ENCODE results near the gene HTR2A.
A peak's percentile ranks its signal among the peaks of the same experiment; 100 is the strongest.

Gene HTR2A

GRCh38 chr13:46896341-46897137, at the start of gene HTR2A:
Gene HTR2A (minus strand): TSS chr13:46897053. CDS start chr13:46895906, 1,147 bp downstream.
- peak; percentile 18 for DNase-seq (ENCODE audit: low read depth)

- DNase-seq (ENCODE audit: low read depth), result no peak
Observed at GRCh38 chr13:46936525-46936924, 39.7 kb upstream of the HTR2A start.

GRCh38 chr13:46934749-46935148, 37.9 kb upstream of the HTR2A start:
- no peak for DNase-seq (ENCODE audit: low read depth)

GRCh38 chr13:46926916-46927590, 30.2 kb upstream of the HTR2A start:
- no peak for DNase-seq (ENCODE audit: low read depth)

- DNase-seq (ENCODE audit: low read depth), result no peak
Observed at GRCh38 chr13:46925486-46925885, 28.6 kb upstream of the HTR2A start.

GRCh38 chr13:46914341-46914740, 17.5 kb upstream of the HTR2A start:
- DNase-seq (ENCODE audit: low read depth), result no peak

GRCh38 chr13:46913757-46914156, 16.9 kb upstream of the HTR2A start:
- DNase-seq (ENCODE audit: low read depth), result no peak

GRCh38 chr13:46909042-46909441, 12.2 kb upstream of the HTR2A start:
- DNase-seq (ENCODE audit: low read depth), result no peak

- DNase-seq (ENCODE audit: low read depth), result peak; percentile 9
Observed at GRCh38 chr13:46908501-46908900, 11.6 kb upstream of the HTR2A start.

GRCh38 chr13:46906405-46906804, 9.6 kb upstream of the HTR2A start:
- no peak for DNase-seq (ENCODE audit: low read depth)

GRCh38 chr13:46905249-46905648, 8.4 kb upstream of the HTR2A start:
- no peak for DNase-seq (ENCODE audit: low read depth)

- DNase-seq (ENCODE audit: low read depth), result peak; percentile 28
Observed at GRCh38 chr13:46903748-46904147, 6.9 kb upstream of the HTR2A start.

- no peak for DNase-seq (ENCODE audit: low read depth)
Observed at GRCh38 chr13:46901721-46902120, 4.9 kb upstream of the HTR2A start.

GRCh38 chr13:46899801-46900200, 2.9 kb upstream of the HTR2A start:
- DNase-seq (ENCODE audit: low read depth), result no peak

- DNase-seq (ENCODE audit: low read depth), result no peak
Observed at GRCh38 chr13:46895381-46895780, 1.5 kb downstream of the HTR2A start.

- DNase-seq (ENCODE audit: low read depth), result no peak
Observed at GRCh38 chr13:46894568-46894967, 2.3 kb downstream of the HTR2A start.

- peak; percentile 23 for DNase-seq (ENCODE audit: low read depth)
Observed at GRCh38 chr13:46893798-46894560, 2.9 kb downstream of the HTR2A start.

- DNase-seq (ENCODE audit: low read depth), result no peak
Observed at GRCh38 chr13:46893221-46893740, 3.6 kb downstream of the HTR2A start.

GRCh38 chr13:46885018-46885417, 11.8 kb downstream of the HTR2A start:
- no peak for DNase-seq (ENCODE audit: low read depth)

GRCh38 chr13:46884531-46884930, 12.3 kb downstream of the HTR2A start:
- DNase-seq (ENCODE audit: low read depth), result no peak

- DNase-seq (ENCODE audit: low read depth), result no peak
Observed at GRCh38 chr13:46881621-46882020, 15.2 kb downstream of the HTR2A start.

- DNase-seq (ENCODE audit: low read depth), result no peak
Observed at GRCh38 chr13:46874006-46874405, 22.8 kb downstream of the HTR2A start.

GRCh38 chr13:46871557-46871956, 25.3 kb downstream of the HTR2A start:
- DNase-seq (ENCODE audit: low read depth), result no peak
